SIG-M5 (cell line): ENCODE results near the gene PRRC2C.
"Not testable (repeated sequence)": the region's sequence is repeated elsewhere in the genome, so short reads cannot be mapped to it uniquely, and the experiment has no call there.

Experiments
- DNase-seq: peaks from one replicate; lab custom pipeline; 2025; lab: John Stamatoyannopoulos, UW

PRRC2C gene

DNA sequence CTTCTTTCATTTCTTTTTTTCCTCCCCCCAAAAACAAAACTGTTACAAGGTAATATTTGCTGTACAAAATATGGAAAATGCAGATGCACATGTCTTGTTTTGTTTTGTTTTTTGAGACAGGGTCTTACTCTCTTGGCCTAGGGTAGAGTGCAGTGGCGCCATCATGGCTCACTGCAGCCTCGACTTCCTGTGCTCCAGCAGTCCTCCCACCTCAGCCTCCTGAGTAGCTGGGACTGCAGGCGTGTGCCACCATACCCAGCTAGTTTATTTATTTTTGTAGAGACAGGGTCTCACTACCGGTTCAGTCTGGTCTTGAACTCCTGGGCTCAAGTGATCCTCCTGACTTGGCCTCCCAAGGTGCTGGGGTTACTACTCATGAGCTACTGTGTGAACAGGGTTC lies 15.5 kb downstream of the PRRC2C start:
- DNase-seq: no peak

DNA sequence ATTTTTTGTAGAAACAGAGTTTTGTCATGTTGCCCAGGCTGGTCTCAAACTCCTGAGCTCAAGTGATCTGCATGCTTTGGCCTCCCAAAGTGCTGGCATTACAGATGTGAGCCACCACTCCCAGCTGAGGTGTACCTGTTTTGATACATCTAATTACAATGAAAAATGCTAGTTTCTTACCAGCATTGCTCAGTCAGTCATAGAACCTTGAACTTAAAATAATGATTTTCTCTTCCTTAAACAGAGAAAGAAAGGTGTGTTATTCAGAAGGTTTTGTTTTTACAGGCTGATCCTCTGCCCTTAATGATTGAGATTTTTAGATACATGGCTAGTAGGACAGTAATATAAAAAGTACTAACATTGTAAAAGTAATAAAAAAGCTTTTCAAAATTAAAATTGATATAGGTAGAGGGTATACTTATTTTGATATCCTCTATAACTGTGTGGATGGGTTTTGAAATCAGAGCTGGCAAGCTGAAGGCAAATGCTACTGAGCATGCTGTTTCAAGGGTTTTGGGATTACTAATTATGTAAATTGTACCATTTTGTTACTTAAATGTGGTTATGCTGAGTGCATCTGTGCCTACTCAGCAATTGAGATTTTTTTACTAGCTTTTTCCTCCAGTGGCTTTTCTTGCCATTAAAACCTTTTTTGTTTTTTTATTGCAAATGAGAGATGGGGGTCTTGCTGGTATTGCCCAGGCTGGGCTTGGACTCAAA lies 16.1 kb downstream of the PRRC2C start:
- no peak for DNase-seq

DNA sequence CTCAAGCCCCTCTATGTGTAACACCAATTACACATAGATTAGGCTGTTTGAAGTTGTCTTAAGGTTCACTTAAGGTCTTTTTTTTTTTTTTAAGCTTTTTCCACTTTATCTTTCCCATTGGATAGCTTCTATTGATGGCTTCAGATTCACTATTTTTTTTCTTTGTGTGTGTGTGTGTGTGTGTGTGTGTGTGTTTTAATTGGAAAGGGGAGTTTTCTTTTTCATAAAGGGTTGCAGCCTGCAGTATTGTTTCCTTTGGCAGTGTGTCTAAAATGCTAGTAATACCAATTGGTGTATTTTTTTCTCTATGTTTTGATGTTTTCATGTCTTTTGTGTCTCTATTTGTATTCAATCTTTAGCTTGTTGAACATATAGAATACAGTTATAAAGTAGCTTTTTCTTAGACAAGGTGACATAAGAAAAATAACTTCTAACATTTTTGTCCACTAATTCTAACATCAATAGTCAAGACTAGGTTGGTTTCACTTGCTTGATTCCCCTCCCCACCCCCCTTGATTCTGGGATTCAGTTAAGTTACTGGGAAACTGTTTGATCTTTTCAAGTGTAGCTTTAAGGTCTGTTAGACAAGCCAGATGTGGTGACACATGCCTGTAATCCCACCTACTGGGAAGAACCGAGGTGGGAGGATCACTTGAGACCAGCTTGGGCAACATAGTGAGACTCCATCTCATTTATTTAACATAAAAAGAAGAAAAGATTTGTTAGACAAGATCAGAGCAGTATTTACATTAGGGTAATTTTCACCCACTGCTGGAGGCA lies 21.4 kb downstream of the PRRC2C start:
- DNase-seq: no peak

DNA sequence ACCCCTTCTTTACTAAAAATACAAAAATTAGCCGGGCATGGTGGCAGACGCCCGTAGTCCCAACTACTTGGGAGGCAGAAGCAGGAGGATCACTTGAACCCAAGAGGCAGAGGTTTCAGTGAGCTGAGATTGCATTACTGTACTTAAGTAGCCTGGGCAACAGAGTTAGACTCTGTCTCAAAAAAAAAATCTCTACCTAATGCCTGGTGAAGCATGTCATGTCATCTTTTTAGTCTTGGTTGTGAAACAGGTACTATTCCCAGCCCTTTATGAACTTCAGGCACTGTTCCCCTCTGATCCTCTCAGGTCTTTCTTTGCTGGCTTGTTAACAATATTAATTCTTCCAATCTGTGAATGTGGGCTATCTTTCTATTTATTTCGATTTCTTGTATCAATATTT lies 22.1 kb downstream of the PRRC2C start:
- DNase-seq: no peak

DNA sequence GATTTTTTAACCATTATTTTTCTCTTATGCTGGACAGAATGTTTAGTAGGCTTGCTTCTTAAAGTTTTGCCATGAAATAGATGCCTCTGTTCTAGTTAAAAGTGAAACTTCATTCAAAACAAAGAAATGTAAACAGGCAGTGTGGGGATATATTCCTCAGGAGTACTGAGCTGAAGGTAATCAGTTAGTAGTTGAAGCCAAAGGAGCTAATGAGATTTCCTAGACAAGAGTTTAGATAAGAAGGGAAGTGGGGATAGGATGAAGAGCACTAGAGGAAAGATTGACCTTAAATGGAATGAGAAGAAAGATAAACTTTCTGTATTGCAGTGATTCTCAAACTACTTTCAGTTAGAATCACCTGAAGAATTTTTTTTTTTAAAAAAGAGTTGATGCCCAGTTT lies 23.9 kb downstream of the PRRC2C start:
- no peak for DNase-seq

DNA sequence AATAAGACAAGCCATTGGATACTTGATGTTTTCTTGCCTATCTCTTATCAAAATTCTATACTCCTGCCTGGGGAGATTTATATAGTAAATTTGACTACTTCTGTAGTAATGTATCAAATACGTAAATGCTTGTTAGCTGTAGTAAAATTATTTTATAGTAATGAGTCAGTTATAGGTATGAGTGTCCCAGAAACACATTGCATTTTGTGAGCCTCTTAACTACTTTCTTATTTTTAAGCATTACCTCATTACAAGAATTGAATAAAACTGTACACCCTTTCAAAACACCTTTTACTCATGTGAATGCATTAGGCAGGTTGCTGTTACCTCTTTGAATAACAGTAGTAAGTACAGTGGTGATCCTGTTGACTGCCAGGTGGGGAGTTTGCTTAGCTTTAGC lies 28.4 kb downstream of the PRRC2C start:
- DNase-seq: no peak

DNA sequence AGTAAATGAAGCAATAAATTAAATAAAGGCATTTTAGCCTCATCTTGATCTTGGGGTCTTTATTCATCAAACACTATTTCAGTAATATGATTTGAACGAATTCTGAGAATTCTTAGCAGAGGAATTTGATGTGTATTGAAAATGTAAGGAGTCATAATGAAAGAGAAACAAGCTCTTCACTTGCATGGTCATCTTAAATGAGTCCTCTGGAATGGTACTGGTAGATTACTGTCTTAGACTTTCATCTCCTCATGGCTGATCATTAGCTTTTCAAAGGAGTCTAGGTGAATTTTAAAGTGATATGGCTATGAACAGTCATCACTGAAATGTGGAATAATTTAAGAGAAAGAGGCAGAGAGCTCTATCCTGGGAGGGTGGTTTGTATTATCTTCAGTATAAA lies 30.0 kb downstream of the PRRC2C start:
- DNase-seq: no peak

DNA sequence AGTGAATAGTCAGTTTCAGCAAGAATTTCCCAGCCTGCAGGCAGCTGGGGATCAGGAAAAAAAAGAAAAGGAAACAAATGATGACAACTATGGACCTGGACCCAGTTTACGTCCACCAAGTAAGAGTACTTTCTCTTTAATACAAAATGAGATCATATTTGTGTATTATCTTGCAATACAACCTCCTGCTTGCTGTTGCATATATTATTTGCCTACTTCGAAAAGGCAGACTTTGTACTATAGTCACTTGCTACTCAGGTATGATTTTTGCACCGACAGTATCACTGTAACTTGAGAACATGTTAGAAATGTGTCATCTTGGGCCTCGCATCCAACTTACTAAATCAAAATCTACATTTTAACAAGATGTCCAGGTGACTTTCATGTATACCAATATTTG lies 30.4 kb downstream of the PRRC2C start:
- DNase-seq: no peak

DNA sequence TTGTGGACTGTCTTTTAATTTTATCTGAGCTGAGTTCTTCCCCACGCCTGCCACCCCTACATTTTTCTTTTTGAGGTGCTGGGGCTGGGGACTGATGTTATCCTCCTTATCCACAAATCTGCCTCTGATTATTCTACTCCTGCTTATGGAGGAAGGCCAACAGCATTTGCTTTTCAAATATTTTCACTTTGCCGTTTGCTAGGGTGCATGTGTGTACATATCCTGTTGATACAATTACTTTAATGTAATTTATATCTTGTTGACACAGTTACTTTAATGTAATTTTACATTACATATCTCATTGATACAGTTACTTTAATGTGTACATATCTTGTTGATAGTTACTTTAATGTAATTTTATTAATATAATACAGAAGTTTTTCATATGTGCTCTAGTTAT lies 36.2 kb downstream of the PRRC2C start:
- DNase-seq: no peak

DNA sequence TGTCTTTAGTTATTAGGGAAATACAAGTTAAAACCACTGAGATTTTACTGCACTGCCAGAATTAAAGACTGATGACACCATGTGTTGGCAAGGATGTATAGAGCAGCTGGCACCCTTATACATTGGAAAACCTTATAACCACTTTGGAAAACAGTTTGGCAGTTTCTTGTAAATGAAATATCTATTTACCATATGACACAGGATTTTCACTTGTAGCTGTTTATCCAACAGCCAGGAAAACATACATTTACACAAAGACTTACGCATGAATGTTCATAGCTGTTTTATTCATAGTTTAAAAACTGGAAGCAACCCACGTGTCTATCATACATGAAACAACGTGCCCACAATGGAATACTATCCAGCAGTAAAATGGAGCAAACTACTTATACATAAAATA lies 45.3 kb downstream of the PRRC2C start:
- no peak for DNase-seq

DNA sequence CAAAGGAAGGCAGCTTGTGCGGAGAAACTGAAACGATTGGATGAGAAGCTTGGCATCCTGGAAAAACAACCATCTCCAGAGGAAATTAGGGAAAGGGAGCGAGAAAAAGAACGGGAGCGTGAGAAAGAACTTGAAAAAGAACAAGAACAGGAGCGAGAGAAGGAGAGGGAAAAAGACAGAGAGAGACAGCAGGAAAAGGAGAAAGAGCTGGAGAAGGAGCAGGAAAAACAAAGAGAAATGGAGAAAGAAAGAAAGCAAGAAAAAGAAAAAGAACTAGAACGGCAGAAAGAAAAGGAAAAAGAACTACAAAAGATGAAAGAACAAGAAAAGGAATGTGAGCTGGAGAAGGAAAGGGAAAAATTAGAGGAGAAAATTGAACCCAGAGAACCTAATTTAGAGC lies 47.2 kb downstream of the PRRC2C start:
- DNase-seq: no peak

DNA sequence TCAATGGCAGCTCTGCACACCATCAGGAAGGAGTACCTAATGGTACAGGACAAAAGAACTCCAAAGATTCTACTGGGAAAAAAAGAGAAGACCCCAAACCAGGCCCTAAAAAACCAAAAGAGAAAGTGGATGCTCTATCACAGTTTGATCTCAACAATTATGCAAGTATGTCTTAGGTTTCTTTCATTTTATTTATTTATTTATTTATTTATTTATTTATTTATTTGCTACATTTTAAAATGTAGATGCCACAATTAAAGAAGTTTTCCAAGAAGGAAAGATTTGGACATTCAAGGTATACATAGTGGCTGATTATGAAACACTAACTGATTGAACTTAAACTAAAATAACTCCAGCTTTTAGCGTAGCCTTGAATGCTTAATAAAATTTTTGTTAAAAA lies 60.2 kb downstream of the PRRC2C start:
- DNase-seq: no peak

DNA sequence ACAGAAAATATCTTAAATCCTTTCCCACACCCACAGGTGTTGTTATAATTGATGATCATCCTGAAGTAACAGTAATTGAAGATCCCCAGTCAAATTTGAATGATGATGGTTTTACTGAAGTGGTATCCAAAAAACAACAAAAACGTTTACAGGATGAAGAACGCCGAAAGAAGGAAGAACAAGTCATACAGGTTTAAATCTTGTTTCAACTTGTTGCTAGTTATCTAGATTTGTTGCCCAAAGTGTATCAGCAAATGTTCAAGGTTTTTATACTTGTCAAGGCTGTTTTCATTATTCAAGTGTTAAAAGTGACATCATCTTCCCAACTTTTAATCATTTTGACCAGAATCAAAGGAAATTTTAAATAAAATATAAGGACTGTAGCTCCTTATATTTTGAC lies 64.7 kb downstream of the PRRC2C start:
- no peak for DNase-seq

DNA sequence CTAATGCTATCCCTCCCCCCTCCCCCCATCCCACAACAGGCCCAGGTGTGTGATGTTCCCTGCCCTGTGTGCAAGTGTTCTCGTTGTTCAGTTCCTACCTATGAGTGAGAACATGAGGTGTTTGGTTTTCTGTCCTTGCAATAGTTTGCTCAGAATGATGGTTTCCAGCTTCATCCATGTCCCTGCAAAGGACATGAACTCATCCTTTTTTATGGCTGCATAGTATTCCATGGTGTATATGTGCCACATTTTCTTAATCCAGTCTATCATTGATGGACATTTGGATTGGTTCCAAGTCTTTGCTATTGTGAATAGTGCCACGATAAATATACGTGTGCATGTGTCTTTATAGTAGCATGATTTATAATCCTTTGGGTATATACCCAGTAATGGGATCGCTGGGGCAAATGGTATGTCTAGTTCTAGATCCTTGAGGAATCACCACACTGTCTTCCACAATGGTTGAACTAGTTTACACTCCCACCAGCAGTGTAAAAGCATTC lies 65.3 kb downstream of the PRRC2C start:
- DNase-seq: not testable (repeated sequence)

DNA sequence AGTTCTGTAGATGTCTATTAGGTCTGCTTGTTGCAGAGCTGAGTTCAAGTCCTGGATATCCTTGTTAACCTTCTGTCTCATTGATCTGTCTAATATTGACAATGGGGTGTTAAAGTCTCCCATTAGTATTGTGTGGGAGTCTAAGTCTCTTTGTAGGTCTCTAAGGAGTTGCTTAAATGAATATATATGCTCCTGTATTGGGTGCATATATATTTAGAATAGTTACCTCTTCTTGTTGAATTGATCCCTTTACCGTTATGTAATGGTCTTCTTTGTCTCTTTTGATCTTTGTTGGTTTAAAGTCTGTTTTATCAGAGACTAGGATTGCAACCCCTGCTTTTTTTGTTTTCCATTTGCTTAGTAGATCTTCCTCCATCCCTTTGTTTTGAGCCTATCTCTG lies 68.6 kb downstream of the PRRC2C start:
- DNase-seq: not testable (repeated sequence)

DNA sequence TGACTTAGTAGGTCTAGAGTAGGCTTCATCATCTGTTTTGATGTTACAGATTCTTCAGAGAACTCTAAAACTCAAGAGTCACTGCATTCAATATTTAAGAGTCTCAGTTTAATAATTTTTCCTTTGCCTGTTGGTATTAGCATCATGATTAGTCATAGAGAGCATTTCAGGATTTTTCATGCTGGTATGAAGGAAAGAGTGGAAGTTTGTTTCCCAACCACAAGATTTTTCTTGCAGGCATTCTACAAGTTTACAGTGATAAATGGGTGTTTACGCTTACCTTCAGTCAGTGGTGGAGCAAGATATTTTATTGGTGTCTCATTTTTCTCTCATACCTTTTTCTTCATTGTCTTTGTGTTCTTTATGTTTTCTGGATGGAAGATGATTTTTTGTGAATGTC lies 78.3 kb downstream of the PRRC2C start:
- DNase-seq: no peak

DNA sequence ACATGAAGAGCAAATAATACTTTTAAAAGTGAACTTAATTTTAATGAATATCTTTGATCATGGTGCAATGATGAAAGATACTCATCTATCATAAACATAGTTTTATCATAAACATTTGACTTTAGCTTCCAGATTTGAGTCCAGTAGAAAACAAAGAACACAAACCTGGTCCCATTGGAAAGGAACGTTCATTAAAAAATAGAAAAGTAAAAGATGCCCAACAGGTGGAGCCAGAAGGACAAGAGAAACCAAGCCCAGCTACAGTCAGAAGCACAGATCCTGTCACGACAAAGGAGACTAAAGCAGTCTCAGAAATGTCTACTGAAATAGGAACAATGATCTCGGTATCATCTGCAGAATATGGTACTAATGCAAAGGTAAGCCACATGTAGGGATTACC lies 81.1 kb downstream of the PRRC2C start:
- DNase-seq: no peak

DNA sequence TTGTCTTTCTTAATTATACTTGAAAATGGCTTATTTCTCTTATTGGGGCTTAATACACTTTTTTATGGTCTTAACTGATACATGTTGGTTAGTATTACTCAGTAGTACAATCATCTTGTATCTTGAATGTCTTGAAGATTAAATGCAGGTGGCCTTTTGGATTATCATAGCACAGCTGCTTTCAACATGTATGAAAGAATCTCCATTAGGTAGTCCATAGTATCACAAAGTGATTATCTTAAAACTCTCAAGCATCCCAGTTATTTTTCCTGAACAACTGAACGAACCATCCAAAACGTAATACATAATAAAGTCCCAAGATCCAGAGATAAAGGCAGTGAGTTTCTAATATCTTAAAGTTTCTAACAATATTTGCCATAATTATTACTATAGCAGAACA lies 85.0 kb downstream of the PRRC2C start:
- no peak for DNase-seq

DNA sequence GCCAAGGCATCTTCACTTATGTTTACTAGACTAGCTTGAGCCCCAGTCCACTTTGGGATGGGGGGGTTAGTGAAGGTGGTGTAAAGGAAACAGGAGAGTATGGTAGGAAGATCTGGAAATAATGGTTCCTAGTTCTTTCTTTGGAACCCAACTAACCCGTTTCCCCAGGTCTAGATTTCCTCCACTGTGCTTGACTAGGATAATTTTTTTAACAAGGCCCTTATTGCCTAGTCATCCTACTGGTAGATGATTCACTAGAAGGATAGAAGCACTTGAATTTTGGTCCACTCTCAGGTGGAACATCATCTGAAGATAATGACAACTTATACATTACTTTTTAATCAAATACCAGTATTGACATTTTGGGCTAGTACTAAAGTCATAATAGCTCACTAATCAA lies 90.8 kb downstream of the PRRC2C start:
- no peak for DNase-seq

DNA sequence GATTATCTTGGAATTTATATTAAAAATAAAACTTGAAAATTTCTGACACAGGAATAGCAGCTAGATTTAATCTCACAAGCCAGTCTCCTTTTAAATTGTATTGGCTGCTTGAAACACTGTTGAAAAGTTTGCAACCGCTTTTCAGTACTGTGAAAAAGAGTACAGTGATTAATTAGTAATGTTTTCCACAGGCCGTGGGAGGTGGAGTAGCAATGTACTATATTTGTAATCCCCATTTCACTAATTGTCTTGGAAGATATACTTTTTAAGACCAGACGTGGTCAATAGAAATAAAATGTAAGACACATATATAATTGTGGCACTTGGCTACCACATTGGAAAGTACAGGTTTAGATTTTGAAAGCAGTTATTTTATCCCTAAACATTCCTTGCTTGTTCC lies 95.9 kb downstream of the PRRC2C start:
- DNase-seq: no peak

DNA sequence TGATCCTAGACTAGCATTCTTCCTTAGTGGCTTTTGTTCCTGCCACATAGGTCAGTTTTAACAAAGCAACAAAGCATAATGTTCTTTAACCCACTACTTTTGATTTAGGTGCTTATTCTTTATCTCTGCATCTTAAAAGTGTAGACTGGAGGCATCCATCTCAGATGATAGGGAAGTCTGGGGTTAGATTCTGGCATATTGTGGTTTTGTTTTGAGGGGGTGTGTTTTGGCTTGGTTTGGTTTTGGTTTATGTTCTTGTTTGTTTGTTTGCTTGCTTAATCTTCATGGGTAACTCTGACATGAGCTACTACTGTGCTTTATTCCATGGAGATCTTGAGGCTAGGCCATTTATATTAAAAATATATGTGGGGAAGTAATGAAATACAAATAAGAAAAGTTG lies 96.4 kb downstream of the PRRC2C start:
- no peak for DNase-seq

DNA sequence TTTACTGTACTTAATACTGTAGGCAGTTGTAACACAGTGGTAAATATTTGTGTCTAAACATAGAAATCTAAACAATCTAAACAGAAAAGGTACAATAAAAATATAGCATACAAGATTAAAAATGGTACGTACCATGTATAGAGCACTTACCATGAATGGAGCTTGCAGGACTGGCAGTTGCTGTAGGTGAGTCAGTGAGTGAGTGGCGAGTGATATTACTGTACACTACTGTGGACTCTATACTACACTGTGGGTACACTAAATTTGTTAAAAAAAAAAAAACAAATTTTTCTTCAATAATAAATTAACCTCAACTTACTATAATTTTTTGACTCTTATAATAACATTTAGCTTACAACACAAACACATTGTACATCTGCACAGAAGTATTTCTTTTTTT lies 97.3 kb downstream of the PRRC2C start:
- DNase-seq: no peak

DNA sequence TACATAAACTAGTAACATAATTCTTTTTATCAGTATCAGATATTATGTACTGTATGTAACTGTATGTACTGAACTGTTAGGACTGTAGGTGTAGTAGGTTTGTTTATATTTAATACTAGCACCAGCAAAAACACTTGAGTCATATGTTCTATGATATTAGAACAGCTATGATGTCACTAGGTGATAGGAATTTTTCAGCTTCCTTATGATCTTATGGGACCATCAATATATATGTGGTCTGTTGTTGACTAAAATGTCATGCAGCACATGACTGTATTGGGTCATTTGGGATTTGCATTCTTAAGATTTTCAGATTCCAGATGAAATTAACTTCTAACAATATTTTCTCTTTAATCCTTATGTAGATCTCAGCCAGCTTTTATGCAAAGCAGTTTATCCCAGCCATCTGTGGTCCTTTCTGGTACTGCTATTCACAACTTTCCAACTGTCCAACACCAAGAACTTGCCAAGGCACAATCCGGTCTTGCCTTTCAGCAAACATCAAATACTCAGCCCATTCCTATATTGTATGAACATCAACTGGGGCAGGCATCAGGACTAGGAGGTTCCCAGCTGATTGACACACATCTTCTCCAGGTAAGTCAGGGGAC lies 98.4 kb downstream of the PRRC2C start:
- no peak for DNase-seq
